ENCODE data around the gene POU6F2.
A peak's percentile ranks its signal among the peaks of the same experiment; 100 is the strongest.
"Not testable (repeated sequence)": the region's sequence is repeated elsewhere in the genome, so short reads cannot be mapped to it uniquely, and the experiment has no call there.

POU6F2 gene

GRCh38 chr7:39002755-39003154 is 25.0 kb downstream of the POU6F2 start:
- no peak for DNase-seq

GRCh38 chr7:39005036-39005435 is 27.3 kb downstream of the POU6F2 start:
- no peak for DNase-seq

- no peak for DNase-seq
These were observed 27.8 kb downstream of the POU6F2 start for GRCh38 chr7:39005461-39005860.

GRCh38 chr7:39013049-39013939 is 35.6 kb downstream of the POU6F2 start:
- DNase-seq = not testable (repeated sequence)

GRCh38 chr7:39016609-39017008 is 38.9 kb downstream of the POU6F2 start:
- no peak for DNase-seq

- no peak for DNase-seq
These were observed 39.7 kb downstream of the POU6F2 start for GRCh38 chr7:39017369-39017915.

GRCh38 chr7:39022796-39023195 is 45.1 kb downstream of the POU6F2 start:
- no peak for DNase-seq

- no peak for DNase-seq
These were observed 49.8 kb downstream of the POU6F2 start for GRCh38 chr7:39027491-39027890.

GRCh38 chr7:39033885-39034624 is 56.3 kb downstream of the POU6F2 start:
- no peak for DNase-seq

GRCh38 chr7:39035156-39035555 is 57.4 kb downstream of the POU6F2 start:
- no peak for DNase-seq

GRCh38 chr7:39035903-39036302 is 58.2 kb downstream of the POU6F2 start:
- DNase-seq = no peak

GRCh38 chr7:39042670-39043069 is 65.0 kb downstream of the POU6F2 start:
- peak; percentile 22 for DNase-seq

GRCh38 chr7:39043531-39043930 is 65.8 kb downstream of the POU6F2 start:
- no peak for DNase-seq

GRCh38 chr7:39044489-39044888 is 66.8 kb downstream of the POU6F2 start:
- DNase-seq = no peak

GRCh38 chr7:39045231-39045630 is 67.5 kb downstream of the POU6F2 start:
- DNase-seq = no peak

- DNase-seq = no peak
These were observed 73.6 kb downstream of the POU6F2 start for GRCh38 chr7:39051279-39051678.

- peak; percentile 98 for DNase-seq
These were observed 74.0 kb downstream of the POU6F2 start for GRCh38 chr7:39051707-39052106.

- DNase-seq = no peak
These were observed 77.0 kb downstream of the POU6F2 start for GRCh38 chr7:39054731-39055130.

GRCh38 chr7:39056153-39056552 is 78.4 kb downstream of the POU6F2 start:
- no peak for DNase-seq

- DNase-seq = no peak
These were observed 85.1 kb downstream of the POU6F2 start for GRCh38 chr7:39062811-39063210.

GRCh38 chr7:39069031-39069430 is 91.3 kb downstream of the POU6F2 start:
- no peak for DNase-seq

- DNase-seq = no peak
These were observed 92.5 kb downstream of the POU6F2 start for GRCh38 chr7:39069896-39070881.

GRCh38 chr7:39071116-39071515 is 93.4 kb downstream of the POU6F2 start:
- no peak for DNase-seq

Measured in DMS153 (cell line).